T-helper 22 cell (primary cell): Measurements from ENCODE around the gene VAMP4.
A peak's percentile ranks its signal among the peaks of the same experiment; 100 is the strongest.
"Not testable (repeated sequence)": the region's sequence is repeated elsewhere in the genome, so short reads cannot be mapped to it uniquely, and the experiment has no call there.

Source experiments
- DNase-seq: peaks from one replicate; pipeline ENCODE4 v3.0.0-alpha.2; 2020; ENCODE audit warnings: low read depth

Gene VAMP4

DNA sequence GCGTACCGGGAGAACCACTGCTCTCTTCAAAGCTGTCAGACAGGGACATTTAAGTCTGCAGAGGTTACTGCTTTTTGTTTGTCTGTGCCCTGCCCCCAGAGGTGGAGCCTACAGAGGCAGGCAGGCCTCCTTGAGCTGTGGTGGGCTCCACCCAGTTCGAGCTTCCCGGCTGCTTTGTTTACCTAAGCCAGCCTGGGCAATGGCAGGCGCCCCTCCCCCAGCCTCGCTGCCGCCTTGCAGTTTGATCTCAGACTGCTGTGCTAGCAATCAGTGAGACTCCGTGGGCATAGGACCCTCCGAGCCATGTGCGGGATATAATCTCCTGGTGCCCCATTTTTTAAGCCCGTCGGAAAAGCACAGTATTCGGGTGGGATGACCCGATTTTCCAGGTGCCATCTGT is 46.1 kb downstream of the VAMP4 start:
- DNase-seq, result not testable (repeated sequence)

DNA sequence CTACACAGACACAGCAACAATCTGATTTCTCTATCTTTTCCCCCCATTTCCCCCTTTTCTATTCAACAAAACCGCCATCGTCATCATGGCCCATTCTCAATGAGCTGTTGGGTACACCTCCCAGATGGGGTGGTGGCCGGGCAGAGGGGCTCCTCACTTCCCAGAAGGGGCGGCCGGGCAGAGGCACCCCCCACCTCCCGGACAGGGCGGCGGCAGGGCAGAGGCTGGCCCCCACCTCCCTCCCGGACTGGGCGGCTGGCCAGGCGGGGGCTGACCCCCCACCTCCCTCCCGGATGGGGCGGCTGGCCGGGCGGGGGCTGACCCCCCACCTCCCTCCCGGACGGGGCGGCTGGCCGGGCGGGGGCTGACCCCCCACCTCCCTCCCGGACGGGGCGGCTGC is 48.3 kb downstream of the VAMP4 start:
- not testable (repeated sequence) for DNase-seq

DNA sequence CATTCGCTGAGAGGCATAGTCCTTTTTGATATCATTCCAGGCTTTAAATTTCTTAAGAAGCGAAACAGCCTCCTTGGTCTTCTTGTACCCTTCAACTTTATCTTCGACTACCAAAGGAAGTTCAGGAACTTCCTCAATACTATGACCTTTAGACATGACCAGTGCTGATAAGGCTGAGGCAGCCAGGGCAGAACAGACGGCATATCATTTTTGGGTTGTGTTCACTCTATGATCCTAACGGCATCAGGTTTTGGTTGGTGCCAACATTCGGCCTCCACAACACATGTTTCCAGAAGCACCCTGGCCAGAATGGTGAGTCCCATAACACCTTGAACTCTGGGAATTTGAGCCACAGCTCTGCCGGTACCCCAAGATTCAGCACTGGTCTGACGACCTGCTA is 58.0 kb downstream of the VAMP4 start:
- DNase-seq, result no peak

DNA sequence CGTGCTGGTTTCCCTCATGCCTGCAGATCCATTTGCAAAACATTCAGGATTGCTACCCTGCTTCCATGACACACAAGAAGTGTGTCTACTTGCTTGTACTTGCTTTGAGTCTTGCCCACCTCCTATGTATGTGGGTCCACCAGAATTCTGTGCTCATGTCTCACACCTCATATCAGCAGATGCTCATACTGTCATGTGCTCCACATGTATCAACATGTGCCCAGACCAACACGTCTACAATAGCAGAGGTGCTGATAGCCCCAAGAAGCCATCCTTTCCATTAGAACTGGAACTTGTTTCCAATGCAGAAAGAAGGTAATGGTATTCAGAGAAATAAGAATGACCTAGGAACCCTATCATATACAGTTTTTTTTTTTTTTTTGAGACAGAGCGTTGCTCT is 61.5 kb downstream of the VAMP4 start:
- DNase-seq, result no peak

DNA sequence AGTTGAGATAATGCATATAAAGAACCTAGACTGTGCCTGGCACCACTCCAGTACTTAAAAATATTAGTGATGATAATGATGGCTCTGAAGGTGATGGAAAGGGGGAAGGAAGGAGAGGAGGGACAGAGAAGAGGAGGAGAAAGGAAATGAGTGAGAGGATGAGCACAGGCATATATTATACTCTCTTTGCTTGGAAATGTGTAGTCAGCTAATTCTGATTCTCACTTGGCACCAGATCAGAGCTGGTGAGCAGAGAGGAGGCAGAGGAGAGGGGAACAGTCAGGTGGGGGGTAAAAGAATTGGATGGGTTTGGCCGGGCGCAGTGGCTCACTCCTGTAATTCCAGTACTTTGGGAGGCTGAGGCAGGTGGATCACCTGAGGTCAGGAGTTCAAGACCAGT is 65.0 kb downstream of the VAMP4 start:
- no peak for DNase-seq

DNA sequence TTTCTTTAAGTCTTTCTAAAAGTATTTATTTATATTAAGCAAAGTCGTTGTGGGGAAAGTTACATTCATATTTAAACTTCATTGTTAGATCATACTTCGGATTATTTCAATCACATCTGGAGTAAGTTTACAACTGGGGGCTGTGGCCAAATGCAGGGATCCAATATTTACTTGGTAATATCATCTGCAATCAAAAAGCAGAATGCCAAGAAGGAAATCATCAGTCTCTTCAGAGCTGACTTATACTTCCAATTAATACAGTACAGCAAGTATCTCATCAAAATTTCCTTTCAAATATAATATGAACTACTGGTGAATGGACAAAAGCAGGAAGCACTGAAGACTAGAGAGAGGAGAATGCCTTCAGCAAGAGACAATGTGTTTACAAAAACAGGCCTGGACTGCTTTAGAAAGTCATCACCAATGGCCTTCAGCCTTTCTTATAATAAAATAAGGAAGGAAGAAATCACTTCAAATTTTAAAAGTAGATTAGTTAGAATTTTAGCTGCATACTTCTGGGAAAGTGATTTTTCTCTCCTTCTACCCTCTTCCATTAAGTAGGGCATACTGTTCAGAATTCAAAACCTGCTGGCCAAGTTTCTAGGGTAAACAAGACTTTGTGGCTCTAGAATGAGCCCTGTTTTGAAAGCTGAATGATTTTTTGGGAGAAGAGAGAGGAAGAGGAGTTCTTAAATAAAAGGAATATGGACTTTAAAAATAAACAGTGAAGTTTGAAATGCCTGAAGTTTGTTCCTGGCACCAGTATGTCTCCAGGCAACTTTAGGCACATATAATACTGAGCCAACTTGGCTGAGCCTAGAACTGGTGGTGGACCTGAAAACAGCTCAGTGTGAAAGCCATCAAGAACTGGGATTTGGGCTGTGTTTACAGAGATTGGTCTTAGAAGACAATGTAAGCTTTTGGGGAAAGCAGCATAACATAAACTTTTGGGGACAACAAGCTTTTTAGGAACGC is 67.1 kb downstream of the VAMP4 start:
- DNase-seq, result no peak

DNA sequence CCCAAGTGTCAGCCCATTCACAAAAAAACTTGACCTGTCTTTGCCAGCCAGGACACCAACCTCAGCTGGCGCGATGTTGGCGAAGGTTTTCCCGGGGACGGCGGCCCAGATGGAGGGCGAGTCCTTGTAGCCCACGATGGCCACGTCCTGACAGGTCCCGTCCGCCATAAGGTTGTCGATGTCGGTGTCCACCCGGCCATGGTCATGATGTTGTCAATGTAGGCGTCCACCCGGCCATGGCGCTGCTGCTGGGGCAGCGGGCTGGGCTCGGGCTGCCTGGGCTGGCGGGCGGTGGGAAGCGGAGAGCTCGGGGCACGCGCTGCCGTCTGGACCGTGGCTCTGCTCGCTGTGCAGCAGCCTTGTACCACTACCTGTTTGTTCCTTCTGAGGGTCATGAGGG is 71.1 kb downstream of the VAMP4 start:
- DNase-seq, result no peak

DNA sequence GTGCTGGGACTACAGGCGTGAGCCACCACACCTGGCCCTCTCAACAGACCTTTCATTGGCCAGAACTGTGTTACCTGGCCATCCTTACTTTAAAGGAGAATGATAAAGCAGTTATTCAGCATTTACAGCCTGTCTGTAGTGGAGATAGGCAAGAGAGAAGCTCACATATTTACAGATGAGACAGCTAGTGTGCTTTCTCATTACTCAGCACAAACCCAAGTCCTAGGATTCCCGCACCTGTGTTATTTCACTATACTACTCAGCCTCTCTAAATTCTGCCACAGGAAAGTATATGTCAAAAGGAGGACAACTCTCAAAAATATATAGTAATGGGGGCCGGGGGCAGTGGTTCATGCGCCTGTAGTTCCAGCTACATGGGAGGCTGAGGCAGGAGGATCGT is 73.5 kb downstream of the VAMP4 start:
- DNase-seq, result no peak

DNA sequence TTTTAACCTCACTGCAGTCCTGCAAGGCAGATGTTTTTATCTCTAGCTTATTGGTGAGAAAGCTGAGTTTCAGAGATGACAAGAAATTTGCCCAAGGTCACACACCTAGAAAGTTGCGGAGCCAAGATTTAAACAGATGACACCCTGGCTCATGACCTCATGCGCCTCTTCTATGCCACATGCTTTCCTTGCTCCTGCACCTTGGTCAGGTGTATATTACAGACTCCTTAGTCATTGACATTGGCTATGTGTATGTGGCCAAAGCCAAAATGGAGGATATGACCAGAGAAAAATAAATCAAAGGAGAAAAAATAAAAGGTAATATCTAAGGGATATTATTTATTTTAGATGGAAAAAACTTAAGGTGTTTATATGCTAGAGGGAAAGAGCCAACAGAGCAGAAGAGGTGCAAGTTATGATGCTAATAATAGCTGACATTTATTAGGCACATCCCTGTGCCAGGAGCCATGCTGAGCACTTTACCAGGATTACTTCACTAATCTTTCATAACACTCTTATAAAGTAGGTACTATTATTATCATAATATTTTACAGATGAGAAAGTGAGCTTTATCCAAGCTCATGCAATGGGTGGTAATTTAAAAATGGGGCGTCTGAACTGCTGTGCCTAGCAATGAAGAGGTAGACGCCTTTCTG is 75.6 kb downstream of the VAMP4 start:
- DNase-seq, result no peak

DNA sequence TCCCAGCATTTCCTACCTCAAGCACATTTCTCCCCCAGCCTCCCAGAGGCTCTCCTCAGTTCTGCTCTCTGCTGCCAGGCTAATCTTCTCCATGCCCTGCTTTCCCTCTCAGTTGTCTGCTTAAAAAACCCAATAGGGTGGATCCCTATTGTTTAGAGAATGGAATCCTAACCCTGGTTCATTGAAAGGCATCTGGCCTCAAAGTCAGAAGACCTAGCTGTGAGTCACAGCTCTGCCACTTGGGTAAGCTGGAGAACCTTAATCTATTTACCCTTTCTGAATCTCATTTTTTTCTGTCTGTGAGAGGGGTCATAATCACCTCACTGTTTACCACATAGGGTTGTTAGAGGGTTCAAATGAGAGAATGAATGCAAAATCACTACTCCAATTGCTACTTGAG is 76.9 kb downstream of the VAMP4 start:
- no peak for DNase-seq

DNA sequence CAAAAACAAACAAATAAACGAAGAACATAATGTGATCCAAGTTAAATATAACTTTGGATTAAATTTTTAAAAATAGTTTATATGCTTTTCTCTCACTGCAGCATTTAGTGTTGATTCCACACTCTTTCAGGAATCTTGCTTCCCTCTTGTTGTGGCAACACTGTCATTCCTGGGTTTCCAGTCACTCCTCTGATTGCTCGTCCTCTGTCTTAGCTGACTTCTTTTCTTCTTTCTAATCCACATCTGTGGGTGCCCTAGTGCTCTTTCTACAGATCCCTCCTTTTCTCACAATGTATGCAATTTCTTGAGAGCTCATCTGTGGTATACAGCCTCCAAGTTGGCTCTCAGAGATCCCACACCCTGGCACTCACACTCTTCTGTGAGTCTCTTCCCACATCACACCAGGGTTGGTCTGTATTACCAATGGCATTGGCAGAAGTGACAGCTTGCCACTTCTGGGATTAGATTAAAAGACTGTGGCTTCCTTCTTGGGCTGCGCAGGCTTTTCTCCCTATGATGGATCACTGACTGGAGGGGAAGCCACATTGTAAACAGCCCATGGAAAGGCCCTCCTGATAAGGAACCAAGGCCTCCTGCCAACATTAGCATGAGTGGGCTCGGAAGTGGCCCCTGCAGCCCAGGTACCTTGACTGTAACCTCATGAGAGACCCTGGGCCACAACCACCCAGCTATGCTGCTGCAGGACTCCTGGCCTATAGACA is 77.8 kb downstream of the VAMP4 start:
- no peak for DNase-seq

DNA sequence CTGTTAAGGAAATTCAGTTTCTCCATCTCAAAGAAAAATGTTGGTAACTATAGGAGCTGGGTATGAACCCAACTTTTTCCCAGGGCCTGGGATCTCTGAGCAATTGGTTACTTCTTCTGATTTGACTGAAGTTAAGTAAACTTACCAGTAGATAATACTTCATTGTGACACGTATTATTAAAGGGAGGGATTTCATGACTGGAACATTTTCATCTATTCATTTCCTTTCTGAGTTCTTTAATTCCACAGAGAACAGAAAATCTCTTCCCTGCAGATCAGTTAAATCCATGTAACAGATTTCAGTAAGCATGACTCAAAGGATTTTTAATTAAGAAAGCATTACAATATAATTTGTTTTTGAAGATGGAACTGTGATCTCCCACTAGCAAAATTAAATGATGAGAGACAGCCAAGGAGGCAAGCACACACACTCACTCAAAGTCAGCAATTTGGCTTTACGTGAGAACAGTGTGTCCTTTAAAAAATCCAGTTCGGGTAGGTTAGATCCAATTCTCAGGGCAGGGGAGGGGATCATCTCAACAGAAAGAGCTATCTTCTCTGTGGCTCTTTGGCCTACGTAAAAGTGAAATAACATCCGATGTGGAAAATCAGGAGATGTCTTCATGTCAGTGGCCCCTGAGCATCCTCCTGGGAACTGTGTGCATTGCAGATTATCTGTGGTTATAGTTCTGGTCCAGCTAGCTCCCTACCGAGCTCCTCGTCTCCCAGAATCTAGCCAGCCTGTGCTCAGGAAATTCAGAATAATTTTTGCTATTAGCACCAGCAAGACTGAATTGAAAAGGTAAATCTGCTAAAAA is 78.6 kb downstream of the VAMP4 start:
- DNase-seq, result no peak

DNA sequence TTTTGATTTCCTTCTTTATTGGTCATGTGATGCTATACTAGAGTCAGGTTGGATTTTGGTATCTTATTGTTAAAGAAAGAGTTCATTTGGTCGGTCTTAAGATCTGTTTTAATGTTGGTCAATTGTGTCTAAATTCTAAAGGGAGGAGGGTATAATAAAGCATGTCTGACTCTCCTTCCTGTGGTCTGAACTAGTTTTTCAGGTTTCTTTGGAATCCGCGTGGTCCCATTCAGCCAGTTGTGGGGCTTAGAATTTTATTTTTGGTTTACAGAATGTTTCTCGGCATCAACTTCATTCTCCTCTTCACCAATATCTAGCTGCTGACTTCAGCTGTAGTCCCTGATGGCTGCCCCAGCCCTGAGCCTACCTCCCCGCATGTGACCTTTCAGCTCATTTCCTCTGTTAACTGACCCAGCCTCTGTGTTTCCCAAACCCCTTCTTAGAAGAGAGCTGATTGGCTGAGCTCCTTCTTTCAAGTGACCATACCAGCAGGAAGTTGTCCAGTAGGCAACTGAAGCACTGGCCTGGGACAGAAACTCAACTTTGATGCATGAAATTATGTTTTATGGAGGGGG is 80.7 kb downstream of the VAMP4 start:
- DNase-seq, result no peak

DNA sequence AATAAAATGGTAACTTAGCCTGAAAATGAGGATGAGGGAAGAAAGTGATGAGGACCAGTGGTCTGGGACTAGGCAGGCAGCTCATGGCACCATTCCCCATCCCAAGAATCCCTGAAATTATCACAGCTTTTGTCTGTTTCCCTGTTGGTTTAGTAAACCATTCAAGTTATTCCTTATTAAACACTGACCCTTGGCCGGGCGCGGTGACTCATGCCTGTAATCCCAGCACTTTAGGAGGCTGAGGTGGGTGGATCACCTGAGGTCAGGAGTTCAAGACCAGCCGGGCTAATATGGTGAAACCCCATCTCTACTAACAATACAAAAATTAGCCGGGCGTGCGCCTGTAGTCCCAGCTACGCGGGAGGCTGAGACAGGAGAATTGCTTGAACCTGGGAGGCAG is 85.7 kb downstream of the VAMP4 start:
- not testable (repeated sequence) for DNase-seq

DNA sequence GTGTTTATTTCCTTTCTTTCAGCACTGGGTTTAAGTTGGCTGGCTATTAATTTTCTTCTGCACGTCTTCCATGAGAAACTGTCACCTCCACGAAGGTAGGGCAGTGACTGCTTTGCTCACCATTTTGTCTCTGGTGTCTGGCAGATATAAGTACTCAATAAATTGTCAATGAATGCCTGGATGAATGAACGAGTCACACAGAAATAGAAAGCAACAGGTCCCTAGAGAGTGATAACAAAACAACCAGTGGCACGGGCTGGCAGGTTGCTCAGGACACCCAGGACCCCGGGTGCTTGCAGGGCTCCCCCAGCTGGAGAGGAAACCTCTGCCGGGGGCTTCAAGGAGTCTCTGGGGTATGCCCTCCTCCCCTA is 86.1 kb downstream of the VAMP4 start:
- DNase-seq, result no peak

DNA sequence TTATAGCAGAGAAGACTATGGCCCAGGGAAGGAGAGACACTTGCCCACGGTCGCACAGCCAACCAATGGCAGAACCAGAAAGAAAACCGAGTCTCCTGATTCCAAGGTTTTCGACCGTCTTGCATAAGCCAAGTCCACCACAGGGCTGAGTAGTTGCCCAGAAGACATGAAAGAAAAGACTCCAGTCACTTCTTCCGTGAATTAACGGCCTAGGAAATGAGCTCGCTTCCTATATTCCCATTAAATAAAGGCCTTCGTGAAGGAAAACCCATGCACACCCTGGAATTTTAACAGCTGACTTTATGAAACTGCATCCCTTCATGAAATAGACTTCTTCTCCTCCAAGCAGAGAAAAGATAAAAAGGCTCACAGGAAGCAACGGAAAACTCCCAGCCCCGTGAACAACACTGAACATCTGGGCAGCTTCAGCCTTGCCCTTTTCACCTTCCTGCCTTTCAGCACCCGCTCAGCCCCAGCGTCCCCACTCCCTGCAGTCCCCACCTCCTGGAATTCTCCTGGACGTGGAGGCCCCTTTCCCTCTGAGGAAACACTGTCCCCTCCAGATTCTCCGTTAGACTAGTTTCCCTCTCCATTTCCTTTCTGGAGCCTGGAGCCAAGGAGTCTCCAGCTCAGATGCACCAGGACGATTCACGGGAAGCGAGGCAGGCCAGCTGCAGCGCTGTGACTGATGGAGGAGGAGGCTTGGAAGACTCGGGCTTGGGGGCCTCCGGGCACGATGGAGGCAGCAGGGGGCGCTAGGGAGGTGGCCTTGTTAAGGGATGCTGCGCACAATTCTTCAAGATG is 86.7 kb downstream of the VAMP4 start:
- peak; percentile 12 for DNase-seq

DNA sequence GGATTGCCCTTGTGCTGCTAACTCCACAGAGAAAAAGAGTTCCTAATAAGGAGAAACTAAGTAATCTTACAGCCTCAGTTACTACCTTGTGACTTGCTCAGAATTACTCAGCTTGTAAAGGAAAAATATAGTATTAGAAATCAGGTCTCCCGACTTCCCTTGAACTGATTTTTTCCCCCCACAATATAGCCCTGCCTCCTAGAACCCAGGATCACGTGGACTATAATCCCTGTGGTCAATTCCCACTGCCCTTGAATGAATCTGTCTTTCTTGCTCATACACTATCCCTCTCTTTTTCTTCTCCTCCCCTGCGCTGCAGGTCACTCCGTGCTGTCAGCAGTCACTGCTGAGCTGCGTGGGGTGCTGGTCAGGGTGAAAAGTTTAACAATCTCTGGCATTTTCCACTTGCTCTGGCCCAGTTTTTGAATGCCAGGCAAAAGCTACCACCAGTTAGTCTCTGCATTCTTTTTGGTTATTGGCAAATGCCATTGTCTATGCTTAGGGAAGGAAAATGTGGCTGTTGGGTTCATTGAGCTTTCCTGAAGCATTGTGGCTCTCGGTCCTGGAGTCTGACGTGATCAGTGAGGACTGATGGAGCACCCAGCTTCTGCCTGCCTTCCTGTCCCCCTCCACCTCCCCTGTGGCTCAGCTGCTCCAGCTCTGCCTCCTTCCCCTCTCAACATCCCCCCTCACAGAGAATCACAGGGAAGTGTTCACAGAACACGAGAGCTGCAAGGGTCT is 87.5 kb downstream of the VAMP4 start:
- no peak for DNase-seq

DNA sequence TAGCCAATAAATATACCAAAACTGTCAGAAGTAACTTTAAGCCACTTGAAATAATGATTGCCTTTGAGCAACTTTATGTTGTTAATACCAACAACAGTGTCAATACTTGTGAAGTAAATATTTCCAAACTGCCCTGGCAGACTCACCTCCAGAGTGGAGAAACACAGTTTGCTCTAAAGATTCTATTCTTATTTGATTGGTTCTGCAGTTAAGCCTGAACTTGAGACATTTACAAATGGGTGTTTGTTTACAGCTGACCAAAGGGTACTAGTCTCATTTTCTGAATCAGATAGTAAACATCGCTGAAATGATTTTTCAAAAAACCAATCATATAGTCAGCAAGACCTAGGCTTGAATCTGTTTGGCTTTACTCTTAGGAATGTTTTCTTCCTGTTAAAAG is 88.1 kb downstream of the VAMP4 start:
- DNase-seq, result no peak

DNA sequence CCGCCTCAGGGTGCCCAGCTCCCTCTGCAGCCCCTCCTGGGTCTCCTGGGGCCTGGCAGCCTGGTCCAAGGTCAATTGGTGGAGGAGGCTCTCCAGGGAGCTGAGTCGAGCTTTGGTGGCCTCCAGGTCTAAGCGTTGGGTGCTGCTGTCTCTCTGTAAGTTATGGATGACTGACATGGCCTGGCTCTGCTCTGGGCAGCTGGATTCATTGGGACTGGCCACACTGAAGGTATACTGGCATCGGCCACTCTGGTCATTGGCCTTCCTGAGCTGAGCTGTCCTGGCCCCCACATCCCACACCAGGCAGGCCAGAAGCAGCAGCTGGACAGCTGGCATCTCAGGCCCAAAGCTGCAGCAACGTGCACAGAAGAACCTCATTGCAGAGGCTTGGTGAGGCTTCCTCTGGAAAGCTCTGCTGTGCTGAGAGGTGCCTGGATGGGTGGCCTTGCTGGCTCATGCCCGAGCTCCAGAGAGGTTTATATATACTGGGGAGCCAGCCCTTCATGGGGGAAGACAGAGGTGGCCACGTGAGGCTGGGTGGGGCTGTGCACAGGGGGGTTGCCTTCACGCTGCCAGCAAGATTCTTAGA is 89.5 kb downstream of the VAMP4 start, which contains the start of gene MYOC:
Gene MYOC, minus strand, starts transcription at position 455 of the 589 bp plus-strand sequence. Its CDS starts 77 bp downstream, at position 378.
- DNase-seq, result no peak
